K562 (cell line): ENCODE data around the gene DLGAP1. TPM values are rescaled to one million over a fixed set of nuclear protein-coding genes. Genes with fewer than 3 reads are reported as not detected.

ENCODE experiments used
- ARID3A ChIP-seq: IDR thresholded peaks from 2 replicates; pipeline ENCODE4 v1.6.1; 2012; ENCODE audit warnings: low read depth, low read length, improper control_type of control experiment, borderline replicate concordance
- BCL6 ChIP-seq: fragments of 250-450 bp; sonication (Bioruptor Pico); IDR thresholded peaks from 2 replicates; pipeline ENCODE4 v1.4.0; 2020
- CREB5 ChIP-seq: fragments of 250-450 bp; sonication (Bioruptor Pico); IDR thresholded peaks from 2 replicates; pipeline ENCODE4 v1.5.0; 2020; ENCODE audit warnings: mild to moderate bottlenecking
- DLX4 ChIP-seq: fragments of 250-450 bp; sonication (Bioruptor Pico); IDR thresholded peaks from 2 replicates; pipeline ENCODE4 v1.6.1; 2021; ENCODE audit warnings: mild to moderate bottlenecking
- ELF2 ChIP-seq: fragments of 250-450 bp; sonication (Bioruptor Pico); IDR thresholded peaks from 2 replicates; pipeline ENCODE4 v1.5.0; 2021; ENCODE audit warnings: mild to moderate bottlenecking
- KLF16 ChIP-seq: IDR thresholded peaks from 2 replicates; pipeline ENCODE4 v1.6.1; 2016; ENCODE audit warnings: antibody characterized with exemption
- NFIX ChIP-seq: fragments of 250-450 bp; sonication (Bioruptor Pico); IDR thresholded peaks from 2 replicates; pipeline ENCODE4 v1.4.0; 2020; ENCODE audit warnings: low read depth, mild to moderate bottlenecking, moderate library complexity
- SUPT5H ChIP-seq: fragments of 450-650 bp; IDR thresholded peaks from 2 replicates; pipeline ENCODE4 v1.6.1; 2016
- ZNF696 ChIP-seq: fragments of 250-450 bp; sonication (Bioruptor Pico); conservative IDR thresholded peaks from 2 replicates; pipeline ENCODE4 v1.4.0; 2020; ENCODE audit warnings: mild to moderate bottlenecking, moderate library complexity
- polyA plus RNA-seq, 8 experiments: library from polyadenylated mRNA; depleted of rRNA in 4 of 8; stranded (reverse) in 5 of 8; unstranded in 3 of 8; fragments of >200 nt; fragmentation: Nextera tagmentation in 2 of 8; fragmentation: Illumina TruSeq in 1 of 8; extraction: Ambion mirVana in 2 of 8; extraction: Trizol in 1 of 8; gene quantifications; 2 replicates each; pipeline versions ENCODE4 v1.2.1 to v1.2.3, GENCODE V29; 2011 to 2014; ENCODE audit warnings: inconsistent platforms in 1 of 8, missing spikeins in 1 of 8
- total RNA-seq, 7 experiments: library from RNA; depleted of rRNA in 6 of 7; stranded (reverse); fragments of >200 nt in 6 of 7; fragmentation: Illumina TruSeq in 2 of 7; extraction: Trizol in 2 of 7; gene quantifications; 2 replicates each; pipeline versions ENCODE4 v1.2.1 to v1.2.3, GENCODE V29; 2011 to 2021; ENCODE audit warnings: low replicate concordance in 1 of 7
- TF ChIP-seq, protein P1 (sequence below): sonication (generic); formaldehyde crosslinking; IDR thresholded peaks from 2 replicates; pipeline ENCODE4 v1.8.0; 2022; ENCODE audit warnings: mild to moderate bottlenecking, missing genetic modification reagents
- TF ChIP-seq, protein P2 (sequence below): sonication (generic); formaldehyde crosslinking; IDR thresholded peaks from 2 replicates; pipeline ENCODE4 v1.8.1; 2023; ENCODE audit warnings: mild to moderate bottlenecking, missing genetic modification reagents

Gene DLGAP1
- total and polyA plus RNA-seq, 9 of the 15 experiments (the other 6 are each of a cell fraction or from before 2014, with no cell fraction given) = 0.04 to 0.22 (median 0.08) TPM

DNA sequence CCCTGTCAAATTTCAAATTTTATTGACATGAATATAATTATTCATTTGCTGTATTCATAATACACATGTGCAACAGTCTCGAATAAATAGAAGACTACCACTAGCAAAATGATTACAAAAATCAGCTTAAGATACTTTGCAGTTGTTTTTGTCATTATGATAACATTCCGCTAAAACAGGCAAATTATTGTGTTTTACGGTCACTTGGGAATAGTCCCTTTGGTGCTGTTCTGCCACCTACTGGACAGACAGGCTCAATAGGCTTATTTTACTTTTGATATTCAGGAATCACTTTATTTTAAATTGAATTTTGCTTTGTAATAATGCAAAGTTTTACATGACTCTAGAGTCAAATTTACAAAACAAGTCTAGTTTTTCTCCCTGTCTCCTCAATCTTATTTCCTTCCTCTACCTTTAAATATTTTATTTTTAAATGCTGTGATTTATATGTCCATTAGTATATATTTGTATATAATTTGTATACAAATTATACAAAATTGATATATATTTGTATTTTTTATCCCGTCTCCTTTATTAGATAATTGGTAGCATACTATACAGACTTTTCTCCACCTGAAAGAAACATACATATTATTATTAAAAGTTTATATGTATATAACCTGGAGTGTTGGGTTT is 456.3 kb downstream of the DLGAP1 start (continued):
- TF ChIP-seq, protein P1, sequence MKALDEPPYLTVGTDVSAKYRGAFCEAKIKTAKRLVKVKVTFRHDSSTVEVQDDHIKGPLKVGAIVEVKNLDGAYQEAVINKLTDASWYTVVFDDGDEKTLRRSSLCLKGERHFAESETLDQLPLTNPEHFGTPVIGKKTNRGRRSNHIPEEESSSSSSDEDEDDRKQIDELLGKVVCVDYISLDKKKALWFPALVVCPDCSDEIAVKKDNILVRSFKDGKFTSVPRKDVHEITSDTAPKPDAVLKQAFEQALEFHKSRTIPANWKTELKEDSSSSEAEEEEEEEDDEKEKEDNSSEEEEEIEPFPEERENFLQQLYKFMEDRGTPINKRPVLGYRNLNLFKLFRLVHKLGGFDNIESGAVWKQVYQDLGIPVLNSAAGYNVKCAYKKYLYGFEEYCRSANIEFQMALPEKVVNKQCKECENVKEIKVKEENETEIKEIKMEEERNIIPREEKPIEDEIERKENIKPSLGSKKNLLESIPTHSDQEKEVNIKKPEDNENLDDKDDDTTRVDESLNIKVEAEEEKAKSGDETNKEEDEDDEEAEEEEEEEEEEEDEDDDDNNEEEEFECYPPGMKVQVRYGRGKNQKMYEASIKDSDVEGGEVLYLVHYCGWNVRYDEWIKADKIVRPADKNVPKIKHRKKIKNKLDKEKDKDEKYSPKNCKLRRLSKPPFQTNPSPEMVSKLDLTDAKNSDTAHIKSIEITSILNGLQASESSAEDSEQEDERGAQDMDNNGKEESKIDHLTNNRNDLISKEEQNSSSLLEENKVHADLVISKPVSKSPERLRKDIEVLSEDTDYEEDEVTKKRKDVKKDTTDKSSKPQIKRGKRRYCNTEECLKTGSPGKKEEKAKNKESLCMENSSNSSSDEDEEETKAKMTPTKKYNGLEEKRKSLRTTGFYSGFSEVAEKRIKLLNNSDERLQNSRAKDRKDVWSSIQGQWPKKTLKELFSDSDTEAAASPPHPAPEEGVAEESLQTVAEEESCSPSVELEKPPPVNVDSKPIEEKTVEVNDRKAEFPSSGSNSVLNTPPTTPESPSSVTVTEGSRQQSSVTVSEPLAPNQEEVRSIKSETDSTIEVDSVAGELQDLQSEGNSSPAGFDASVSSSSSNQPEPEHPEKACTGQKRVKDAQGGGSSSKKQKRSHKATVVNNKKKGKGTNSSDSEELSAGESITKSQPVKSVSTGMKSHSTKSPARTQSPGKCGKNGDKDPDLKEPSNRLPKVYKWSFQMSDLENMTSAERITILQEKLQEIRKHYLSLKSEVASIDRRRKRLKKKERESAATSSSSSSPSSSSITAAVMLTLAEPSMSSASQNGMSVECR (CRISPR knock-in tag) = no peak
- no peak for TF ChIP-seq CREB5
- no peak for TF ChIP-seq SUPT5H
- TF ChIP-seq NFIX = no peak
- no peak for TF ChIP-seq ZNF696 (CRISPR knock-in tag)
- peak; percentile 78; the same call in 1 of the 2 replicates for TF ChIP-seq ARID3A
- TF ChIP-seq DLX4 (CRISPR knock-in tag) = no peak
- TF ChIP-seq ELF2 = no peak
- TF ChIP-seq, protein P2, sequence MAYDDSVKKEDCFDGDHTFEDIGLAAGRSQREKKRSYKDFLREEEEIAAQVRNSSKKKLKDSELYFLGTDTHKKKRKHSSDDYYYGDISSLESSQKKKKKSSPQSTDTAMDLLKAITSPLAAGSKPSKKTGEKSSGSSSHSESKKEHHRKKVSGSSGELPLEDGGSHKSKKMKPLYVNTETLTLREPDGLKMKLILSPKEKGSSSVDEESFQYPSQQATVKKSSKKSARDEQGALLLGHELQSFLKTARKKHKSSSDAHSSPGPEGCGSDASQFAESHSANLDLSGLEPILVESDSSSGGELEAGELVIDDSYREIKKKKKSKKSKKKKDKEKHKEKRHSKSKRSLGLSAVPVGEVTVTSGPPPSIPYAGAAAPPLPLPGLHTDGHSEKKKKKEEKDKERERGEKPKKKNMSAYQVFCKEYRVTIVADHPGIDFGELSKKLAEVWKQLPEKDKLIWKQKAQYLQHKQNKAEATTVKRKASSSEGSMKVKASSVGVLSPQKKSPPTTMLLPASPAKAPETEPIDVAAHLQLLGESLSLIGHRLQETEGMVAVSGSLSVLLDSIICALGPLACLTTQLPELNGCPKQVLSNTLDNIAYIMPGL (CRISPR knock-in tag) = no peak
- no peak for TF ChIP-seq BCL6
- 0 out of 2 replicates have a peak, but pooled peaks have one; percentile 7 for TF ChIP-seq KLF16
